Neural progenitor cell (in vitro differentiated cells): Measurements from ENCODE around the gene CXCR4.

Experiments
- CTCF ChIP-seq: fragments of 200-600 bp; sonication (generic); IDR thresholded peaks from 2 replicates; pipeline ENCODE4 v1.5.1; 2017; ENCODE audit warnings: antibody characterized with exemption, mild to moderate bottlenecking
- EZH2phosphoT487 ChIP-seq: fragments of 200-600 bp; sonication (generic); IDR thresholded peaks from 2 replicates; pipeline ENCODE4 v1.6.1; 2017; ENCODE audit warnings: antibody characterized with exemption

GRCh38 chr2:136149011-136149410, 31.1 kb upstream of the CXCR4 start:
- TF ChIP-seq EZH2phosphoT487 (no peak), CTCF (no peak)
